Neuronal stem cell (in vitro differentiated cells): ENCODE results near the gene HLA-C.

Source experiments
- DNase-seq: peaks from one replicate; pipeline ENCODE4 v3.0.0-alpha.2; 2013; ENCODE audit warnings: low spot score
- H2AFZ ChIP-seq: one replicate; pipeline ENCODE4 v1.6.1; 2013; ENCODE audit warnings: mild to moderate bottlenecking, low read length, inconsistent platforms
- H2AK5ac ChIP-seq: 2 replicates; pipeline ENCODE4 v1.6.1; 2013; ENCODE audit warnings: low read depth, mild to moderate bottlenecking, inconsistent platforms, low read length, moderate library complexity, mixed read lengths
- H2BK120ac ChIP-seq: 2 replicates; pipeline ENCODE4 v1.6.1; 2013; ENCODE audit warnings: low read depth, mild to moderate bottlenecking, inconsistent platforms, low read length, moderate library complexity, mixed read lengths
- H2BK12ac ChIP-seq: one replicate; pipeline ENCODE4 v1.6.1; 2013; ENCODE audit warnings: low read length, inconsistent platforms
- H2BK15ac ChIP-seq: 2 replicates; pipeline ENCODE4 v1.6.1; 2013; ENCODE audit warnings: mild to moderate bottlenecking, low read length, inconsistent platforms, mixed read lengths
- H2BK5ac ChIP-seq: one replicate; pipeline ENCODE4 v1.6.1; 2013; ENCODE audit warnings: inconsistent platforms, mild to moderate bottlenecking, low read length, moderate library complexity
- H3K14ac ChIP-seq: one replicate; pipeline ENCODE4 v1.6.1; 2013; ENCODE audit warnings: low read length, inconsistent platforms
- H3K18ac ChIP-seq: 2 replicates; pipeline ENCODE4 v1.6.1; 2013; ENCODE audit warnings: low read length, inconsistent platforms
- H3K23ac ChIP-seq: 2 replicates; pipeline ENCODE4 v1.6.1; 2013; ENCODE audit warnings: low read depth, mild to moderate bottlenecking, mixed read lengths, low read length, inconsistent platforms; ENCODE audit not compliant: poor library complexity
- H3K27ac ChIP-seq: replicated peaks from 3 replicates; pipeline ENCODE4 v1.5.1; 2013; ENCODE audit warnings: low read length, inconsistent platforms
- H3K27me3 ChIP-seq, 3 experiments: 2 replicates each; pipeline ENCODE4 v1.6.1; 2013; ENCODE audit warnings: low read length in 3 of 3, mild to moderate bottlenecking in 2 of 3, inconsistent platforms in 1 of 3, low read depth in 1 of 3, mixed read lengths in 1 of 3, moderate library complexity in 1 of 3; ENCODE audit not compliant: control insufficient read depth in 3 of 3, insufficient read depth in 3 of 3
- H3K36me3 ChIP-seq, 2 donors: replicated peaks in 1 of 2; 2 replicates each; pipeline ENCODE4 v1.6.1; 2013; ENCODE audit warnings: low read length in 2 of 2; ENCODE audit not compliant: control insufficient read depth in 2 of 2, insufficient read depth in 2 of 2
- H3K4ac ChIP-seq: 2 replicates; pipeline ENCODE4 v1.6.1; 2013; ENCODE audit warnings: inconsistent platforms, mild to moderate bottlenecking, low read length, moderate library complexity
- H3K4me1 ChIP-seq, 2 donors: 1 replicate in 1 of 2; 2 replicates in 1 of 2; pipeline ENCODE4 v1.6.1; 2013; ENCODE audit warnings: low read length in 2 of 2, low read depth in 1 of 2; ENCODE audit not compliant: control insufficient read depth in 2 of 2, insufficient read depth in 1 of 2
- H3K4me2 ChIP-seq: one replicate; pipeline ENCODE4 v1.6.1; 2013; ENCODE audit warnings: mild to moderate bottlenecking, low read length, inconsistent platforms; ENCODE audit not compliant: insufficient read depth, poor library complexity, severe bottlenecking
- H3K4me3 ChIP-seq, 2 donors: 2 replicates each; pipeline ENCODE4 v1.5.1; 2013; ENCODE audit warnings: low read length in 2 of 2, mild to moderate bottlenecking in 2 of 2, inconsistent platforms in 1 of 2, moderate library complexity in 1 of 2
- H3K79me1 ChIP-seq: one replicate; pipeline ENCODE4 v1.6.1; 2013; ENCODE audit warnings: low read depth, mild to moderate bottlenecking, inconsistent platforms, low read length, moderate library complexity
- H3K9ac ChIP-seq: one replicate; pipeline ENCODE4 v1.6.1; 2013; ENCODE audit warnings: mild to moderate bottlenecking, low read depth, low read length, inconsistent platforms; ENCODE audit not compliant: poor library complexity
- H3K9me3 ChIP-seq, 2 donors: replicated peaks in 1 of 2; 2 replicates each; pipeline versions ENCODE3 to v1.6.1; 2013; ENCODE audit warnings: low read length in 2 of 2, mild to moderate bottlenecking in 2 of 2, inconsistent platforms in 1 of 2, low read depth in 1 of 2, mixed read lengths in 1 of 2, moderate library complexity in 1 of 2; ENCODE audit not compliant: control insufficient read depth in 2 of 2, insufficient read depth in 1 of 2
- H4K8ac ChIP-seq: one replicate; pipeline ENCODE4 v1.6.1; 2013; ENCODE audit warnings: low read depth, mild to moderate bottlenecking, inconsistent platforms, low read length, moderate library complexity
- H4K91ac ChIP-seq: one replicate; pipeline ENCODE4 v1.6.1; 2013; ENCODE audit warnings: low read length, low read depth, mild to moderate bottlenecking, inconsistent platforms; ENCODE audit not compliant: poor library complexity
- WGBS, 2 donors: extraction: QIAGEN DNeasy Blood & Tissue Kit; methylation state at CpG; one replicate each; pipeline ENCODE4 v1.1.7; 2013; ENCODE audit warnings: missing lambda C conversion rate in 2 of 2, mixed read lengths in 1 of 2; ENCODE audit not compliant: insufficient read length in 2 of 2, insufficient replicate concordance in 1 of 2; ENCODE audit errors: extremely low coverage in 2 of 2; 5-methylcytosine and 5-hydroxymethylcytosine counted together

Gene HLA-C

GRCh38 chr6:31294056-31294455, 22.2 kb upstream of the HLA-C start:
- Histone ChIP-seq H3K23ac (no peak overlapping the region), H4K91ac (no peak overlapping the region), H2BK120ac (no peak overlapping the region), H3K4ac (no peak overlapping the region), H3K36me3 (no peaks in the 10 kb centered on the region), H2AFZ (no peak overlapping the region), H3K4me1 (peaks cover 0 to 2% of the 10 kb centered on the region in 2 donors), H3K9me3 (no peaks in the 10 kb centered on the region), H3K4me2 (no peak overlapping the region), H2BK15ac (no peak overlapping the region), H3K14ac (no peak overlapping the region), H2BK5ac (no peak overlapping the region), H3K27me3 (peaks cover 0 to 3% (median 0%) of the 10 kb centered on the region in 3 experiments), H4K8ac (no peak overlapping the region), H3K79me1 (no peaks in the 10 kb centered on the region), H2BK12ac (no peak overlapping the region), H3K9ac (no peak overlapping the region), H3K27ac (no peak overlapping the region), H2AK5ac (no peak overlapping the region), H3K4me3 (no peak overlapping the region), H3K18ac (no peak overlapping the region)
- no peak for DNase-seq
- no CpG with 5 or more reads among the region's 3 CpGs for WGBS, 2 donors

GRCh38 chr6:31293343-31293742, 21.5 kb upstream of the HLA-C start:
- Histone ChIP-seq H2BK15ac (no peak overlapping the region), H4K91ac (no peak overlapping the region), H3K4me1 (peaks cover 0 to 2% of the 10 kb centered on the region in 2 donors), H3K14ac (no peak overlapping the region), H3K36me3 (no peaks in the 10 kb centered on the region), H3K27me3 (peaks cover 0 to 8% (median 0%) of the 10 kb centered on the region in 3 experiments), H3K79me1 (no peaks in the 10 kb centered on the region), H3K27ac (no peak overlapping the region), H4K8ac (no peak overlapping the region), H2BK120ac (no peak overlapping the region), H2AK5ac (no peak overlapping the region), H3K9ac (no peak overlapping the region), H2BK12ac (no peak overlapping the region), H3K18ac (no peak overlapping the region), H3K4me2 (no peak overlapping the region), H3K4me3 (no peak overlapping the region), H3K9me3 (no peaks in the 10 kb centered on the region), H2AFZ (no peak overlapping the region), H2BK5ac (no peak overlapping the region), H3K23ac (no peak overlapping the region), H3K4ac (no peak overlapping the region)
- peak; percentile 44 for DNase-seq
- no CpG with 5 or more reads among the region's 5 CpGs for WGBS, 2 donors

GRCh38 chr6:31289788-31290187, 17.9 kb upstream of the HLA-C start:
- H3K4me3 ChIP-seq = no peak overlapping the region
- no peak overlapping the region for H3K9ac ChIP-seq
- H3K14ac ChIP-seq = no peak overlapping the region
- H3K4me1 ChIP-seq = peaks cover 0 to 2% of the 10 kb centered on the region in 2 donors
- no peak overlapping the region for H3K18ac ChIP-seq
- H2AFZ ChIP-seq = no peak overlapping the region
- no peak overlapping the region for H4K91ac ChIP-seq
- no peak overlapping the region for H3K4me2 ChIP-seq
- H4K8ac ChIP-seq = no peak overlapping the region
- no peak for DNase-seq
- H3K79me1 ChIP-seq = no peaks in the 10 kb centered on the region
- no peaks in the 10 kb centered on the region for H3K9me3 ChIP-seq
- no peak overlapping the region for H3K23ac ChIP-seq
- H2BK120ac ChIP-seq = no peak overlapping the region
- no peak overlapping the region for H2BK12ac ChIP-seq
- H3K27me3 ChIP-seq = peaks cover 0 to 11% (median 0%) of the 10 kb centered on the region in 3 experiments
- no peaks in the 10 kb centered on the region for H3K36me3 ChIP-seq
- no peak overlapping the region for H2BK15ac ChIP-seq
- H2BK5ac ChIP-seq = no peak overlapping the region
- H3K4ac ChIP-seq = no peak overlapping the region
- no peak overlapping the region for H2AK5ac ChIP-seq
- H3K27ac ChIP-seq = no peak overlapping the region

GRCh38 chr6:31287619-31288018, 15.7 kb upstream of the HLA-C start:
- H3K4me3 ChIP-seq = no peak overlapping the region
- no peak overlapping the region for H3K4ac ChIP-seq
- DNase-seq = no peak
- H3K23ac ChIP-seq = peak overlapping the region; percentile 62
- no peak overlapping the region for H4K8ac ChIP-seq
- H2BK120ac ChIP-seq = no peak overlapping the region
- no peak overlapping the region for H3K27ac ChIP-seq
- WGBS, 2 donors = no CpG with 5 or more reads among the region's 4 CpGs
- H3K27me3 ChIP-seq = peaks cover 0 to 11% (median 0%) of the 10 kb centered on the region in 3 experiments
- no peak overlapping the region for H3K18ac ChIP-seq
- H3K36me3 ChIP-seq = no peaks in the 10 kb centered on the region
- H2BK5ac ChIP-seq = no peak overlapping the region
- no peaks in the 10 kb centered on the region for H3K79me1 ChIP-seq
- H3K9me3 ChIP-seq = no peaks in the 10 kb centered on the region
- H3K14ac ChIP-seq = no peak overlapping the region
- peaks cover 0 to 2% of the 10 kb centered on the region in 2 donors for H3K4me1 ChIP-seq
- no peak overlapping the region for H2BK15ac ChIP-seq
- no peak overlapping the region for H2BK12ac ChIP-seq
- H4K91ac ChIP-seq = no peak overlapping the region
- no peak overlapping the region for H3K4me2 ChIP-seq
- no peak overlapping the region for H2AK5ac ChIP-seq
- peak overlapping the region; percentile 9 for H3K9ac ChIP-seq
- H2AFZ ChIP-seq = no peak overlapping the region
